GM18499 (cell line): ENCODE data around the gene KRCC1.

Source experiments
- ATAC-seq: cut with Tn5 transposase; IDR thresholded peaks from one replicate; pipeline ENCODE4 v1.9.1; 2021; ENCODE audit warnings: moderate number of reproducible peaks; ENCODE audit not compliant: insufficient read depth, unreplicated experiment

The KRCC1 gene

GRCh38 chr2:88055371-88056128 is at the start of gene KRCC1:
Gene KRCC1 (minus strand): TSS chr2:88055783. CDS start chr2:88028563, 27,220 bp downstream.
- ATAC-seq: peak; percentile 82

GRCh38 chr2:88100489-88100858 is 44.9 kb upstream of the KRCC1 start:
- ATAC-seq: no peak

- no peak for ATAC-seq
Observed at GRCh38 chr2:88099798-88100488, 44.4 kb upstream of the KRCC1 start.

GRCh38 chr2:88098558-88098900 is 42.9 kb upstream of the KRCC1 start:
- ATAC-seq: no peak

- no peak for ATAC-seq
Observed at GRCh38 chr2:88097891-88098557, 42.4 kb upstream of the KRCC1 start.

- no peak for ATAC-seq
Observed at GRCh38 chr2:88097192-88097591, 41.6 kb upstream of the KRCC1 start.

GRCh38 chr2:88096708-88097107 is 41.1 kb upstream of the KRCC1 start:
- no peak for ATAC-seq

- no peak for ATAC-seq
Observed at GRCh38 chr2:88095022-88095421, 39.4 kb upstream of the KRCC1 start.

GRCh38 chr2:88092773-88093172 is 37.2 kb upstream of the KRCC1 start:
- no peak for ATAC-seq

GRCh38 chr2:88091943-88092342 is 36.4 kb upstream of the KRCC1 start:
- no peak for ATAC-seq

GRCh38 chr2:88090446-88091283 is 35.1 kb upstream of the KRCC1 start:
- ATAC-seq: no peak

GRCh38 chr2:88088999-88089398 is 33.4 kb upstream of the KRCC1 start:
- no peak for ATAC-seq

GRCh38 chr2:88087763-88088162 is 32.2 kb upstream of the KRCC1 start:
- no peak for ATAC-seq

- ATAC-seq: no peak
Observed at GRCh38 chr2:88087073-88087472, 31.5 kb upstream of the KRCC1 start.

- ATAC-seq: no peak
Observed at GRCh38 chr2:88086401-88086800, 30.8 kb upstream of the KRCC1 start.

- no peak for ATAC-seq
Observed at GRCh38 chr2:88085602-88086001, 30.0 kb upstream of the KRCC1 start.

GRCh38 chr2:88085099-88085498 is 29.5 kb upstream of the KRCC1 start:
- ATAC-seq: no peak

- ATAC-seq: no peak
Observed at GRCh38 chr2:88082781-88083180, 27.2 kb upstream of the KRCC1 start.

GRCh38 chr2:88081924-88082608 is 26.5 kb upstream of the KRCC1 start:
- no peak for ATAC-seq

GRCh38 chr2:88080545-88080944 is 25.0 kb upstream of the KRCC1 start:
- no peak for ATAC-seq
